Right cardiac atrium (tissue), 5 donors: Measurements from ENCODE around the gene PPY. TPM values are rescaled to one million over a fixed set of nuclear protein-coding genes. Genes with fewer than 3 reads are reported as not detected.
"Not testable (repeated sequence)": the region's sequence is repeated elsewhere in the genome, so short reads cannot be mapped to it uniquely, and the experiment has no call there.

Source experiments
- ATAC-seq, 2 donors: fragments of 200-7000 bp; cut with Tn5 transposase; one replicate each; pipeline versions ENCODE4 v1.8.0 to v1.9.1; 2020; ENCODE audit warnings: moderate library complexity in 2 of 2, mild to moderate bottlenecking in 1 of 2
- DNase-seq, 3 donors: peaks; one replicate each; pipeline ENCODE4 v3.0.0-alpha.2; 2020
- H3K27ac ChIP-seq: one replicate; pipeline ENCODE4 v1.5.1; 2013; ENCODE audit warnings: mild to moderate bottlenecking, low read length, control low read depth, moderate library complexity
- H3K27me3 ChIP-seq: one replicate; pipeline ENCODE4 v1.6.1; 2013; ENCODE audit not compliant: control insufficient read depth, insufficient read depth
- H3K4me1 ChIP-seq: one replicate; pipeline ENCODE4 v1.6.1; 2013; ENCODE audit warnings: low read length; ENCODE audit not compliant: control insufficient read depth, insufficient read depth
- H3K4me3 ChIP-seq: one replicate; pipeline ENCODE4 v1.5.1; 2013; ENCODE audit warnings: low read length, control low read depth
- H3K9me3 ChIP-seq: one replicate; pipeline ENCODE4 v1.6.1; 2013; ENCODE audit warnings: low read length; ENCODE audit not compliant: control insufficient read depth
- WGBS: extraction: QIAGEN DNeasy Blood & Tissue Kit; methylation state at CpG from one replicate; pipeline ENCODE4 v1.1.7; 2013; 5-methylcytosine and 5-hydroxymethylcytosine counted together
- intact Hi-C, 4 donors: fragments of 100-400 bp; cut with DNase I; formaldehyde crosslinking; loops; one replicate each; pipeline versions ENCODE4 v1.11.0 to v1.14.0; 2022 to 2023
- polyA plus RNA-seq: library from polyadenylated mRNA; stranded (reverse); fragments of 200-250 nt; gene quantifications from one replicate; pipeline ENCODE4 v1.2.3, GENCODE V29; 2013
- total RNA-seq, 4 donors: library from RNA; stranded (reverse); fragmentation: NEBNext Ultra II Directional; extraction: Animal tissue kit (Norgen Biotek cat#: 25700); gene quantifications; one replicate each; pipeline ENCODE4 v1.2.1, GENCODE V29; 2021
- donor health status: healthy with polysubstance abuse.
- donor health status: DM: no; HTN: yes; CAD: no.
- donor health status: DM: no; HTN: no; CAD: no.
- donor health status: DM: no; HTN: yes; CAD: no; lungs with severe emphysema.
- donor health status: DM: yes; HTN: yes; CAD: no.

The PPY gene
- total and polyA plus RNA-seq, 5 donors = not detected

DNA sequence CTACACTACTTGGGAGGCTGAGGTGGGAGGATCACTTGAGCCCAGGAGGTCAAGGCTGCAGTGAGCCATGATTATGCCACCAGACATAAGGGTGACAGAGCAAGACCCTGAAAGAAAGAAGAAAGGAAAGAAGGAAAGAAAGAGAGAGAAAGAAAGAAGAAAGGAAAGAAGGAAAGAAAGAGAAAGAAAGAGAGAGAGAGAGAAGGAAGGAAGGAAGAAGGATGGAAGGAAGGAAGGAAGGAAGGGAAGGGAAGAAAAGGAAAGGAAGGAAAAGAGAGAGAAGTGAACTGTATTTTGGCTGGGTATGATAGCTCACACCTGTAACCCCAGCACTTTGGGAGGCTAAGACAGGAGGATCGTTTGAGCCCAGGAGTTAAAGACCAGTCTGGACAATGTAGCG lies 35.8 kb upstream of the PPY start:
- Histone ChIP-seq H3K27me3 (no peaks in the 10 kb centered on the region), H3K9me3 (no peaks in the 10 kb centered on the region), H3K27ac (no peak overlapping the region), H3K4me3 (no peak overlapping the region), H3K4me1 (no peaks in the 10 kb centered on the region)
- no peak for ATAC-seq
- 81% methylated on average over 2 of the region's 2 CpGs for WGBS
- DNase-seq = no peak
- intact Hi-C loops = no loop called here

DNA sequence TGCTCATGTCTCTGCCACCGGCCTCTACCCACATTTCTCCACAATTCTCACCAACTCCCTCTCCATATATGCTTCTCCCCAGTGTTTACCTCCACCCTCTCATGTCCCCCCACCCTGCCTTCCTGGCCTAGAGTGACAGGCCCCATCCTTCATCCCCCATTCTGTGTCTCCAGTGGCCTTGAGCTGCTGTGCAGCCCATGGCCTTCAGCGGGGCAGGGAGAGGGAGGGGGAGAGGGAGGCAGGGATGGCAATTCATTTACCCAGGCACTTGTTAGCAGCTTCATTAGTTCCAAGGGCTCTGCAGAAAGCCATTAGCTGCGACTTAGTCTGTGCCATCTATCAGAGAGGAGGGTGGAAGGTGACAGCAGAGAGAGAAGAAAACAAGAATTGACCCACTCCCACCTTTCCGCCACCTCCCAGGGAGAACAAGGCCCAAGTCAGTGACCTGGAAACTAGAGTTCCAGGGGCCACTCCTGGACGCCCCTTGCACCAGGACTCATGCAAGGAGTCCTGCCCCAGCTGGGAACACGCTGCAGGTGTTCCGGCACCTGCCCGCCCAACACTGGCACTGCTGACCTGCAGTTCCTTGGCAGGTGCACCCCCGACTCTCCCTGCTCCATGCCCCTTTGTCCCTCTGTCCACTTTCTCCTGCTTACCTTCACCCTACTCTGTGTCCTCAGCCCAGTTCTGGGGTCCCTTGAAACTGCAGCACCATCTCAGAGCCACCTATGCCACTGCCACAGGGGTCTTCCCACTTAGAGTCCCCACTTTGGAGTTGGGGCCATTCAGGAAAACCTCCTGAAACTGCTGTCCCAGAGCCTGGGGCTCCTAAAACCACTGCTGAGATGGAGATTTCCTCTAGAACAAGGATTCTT lies 34.9 kb upstream of the PPY start:
- H3K27me3 ChIP-seq = no peaks in the 10 kb centered on the region
- H3K4me3 ChIP-seq = no peak overlapping the region
- no peaks in the 10 kb centered on the region for H3K4me1 ChIP-seq
- intact Hi-C loops = no loop called here
- DNase-seq = no peak
- ATAC-seq = no peak
- no peaks in the 10 kb centered on the region for H3K9me3 ChIP-seq
- no peak overlapping the region for H3K27ac ChIP-seq
- WGBS = 72% methylated on average over 9 of the region's 9 CpGs

DNA sequence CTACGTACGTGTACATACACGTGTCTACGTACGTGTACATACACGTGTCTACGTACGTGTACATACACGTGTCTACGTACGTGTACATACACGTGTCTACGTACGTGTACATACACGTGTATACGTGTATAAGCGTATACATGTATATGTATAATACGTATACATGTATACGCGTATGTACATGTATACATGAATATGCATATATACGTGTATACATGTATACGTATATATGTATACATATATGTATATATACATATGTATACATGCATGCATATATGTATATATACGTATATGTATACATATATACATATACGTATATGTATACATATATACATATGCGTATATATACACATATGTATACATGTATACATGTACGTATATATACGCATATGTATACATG lies 33.6 kb upstream of the PPY start:
- intact Hi-C loops = no loop called here
- WGBS = 89% methylated on average over 22 of the region's 27 CpGs

DNA sequence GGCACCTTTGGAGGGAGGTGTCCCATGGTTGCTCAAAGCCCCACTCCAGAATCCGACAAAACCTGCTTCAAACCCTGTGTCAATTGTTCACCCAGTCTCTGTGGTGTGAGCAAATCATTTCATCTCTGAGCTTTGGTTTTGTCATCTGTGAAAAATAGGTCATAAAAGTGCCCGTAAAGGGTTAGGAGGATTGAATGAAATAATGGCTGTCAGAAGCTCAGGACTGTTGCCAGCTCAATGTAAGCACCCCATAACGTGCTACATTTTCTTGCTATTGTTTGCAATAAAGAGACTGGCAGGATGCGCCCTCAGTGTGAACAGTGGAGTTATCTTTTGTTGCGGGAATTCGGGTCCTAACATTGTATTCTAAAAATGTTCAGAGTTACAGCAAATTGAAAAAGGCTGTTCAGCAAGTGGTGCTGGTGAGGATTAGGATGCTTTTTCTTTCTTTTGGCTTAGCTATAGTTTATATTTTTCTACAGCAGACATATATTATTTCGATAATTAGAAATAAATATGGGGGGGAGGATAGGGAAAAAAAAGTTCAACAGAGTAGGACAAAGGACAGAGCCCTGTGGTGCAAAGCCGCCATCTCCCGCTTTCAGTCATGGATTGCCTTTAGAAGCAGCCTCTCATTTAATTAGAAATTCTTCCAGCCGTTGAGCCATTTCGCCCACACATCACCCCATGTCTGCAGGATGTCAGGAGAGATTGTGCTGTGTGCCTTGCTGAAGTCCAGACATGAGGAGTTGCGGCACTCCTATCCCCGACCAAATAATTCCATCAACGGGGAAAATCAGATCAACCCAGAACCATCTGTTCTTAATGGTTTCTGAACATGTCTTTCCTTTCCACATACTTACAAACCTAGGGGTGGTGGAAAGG lies 32.3 kb upstream of the PPY start:
- Histone ChIP-seq H3K27ac (no peak overlapping the region), H3K4me3 (no peak overlapping the region), H3K27me3 (no peaks in the 10 kb centered on the region), H3K9me3 (no peaks in the 10 kb centered on the region), H3K4me1 (no peaks in the 10 kb centered on the region)
- 56% methylated on average over 14 of the region's 14 CpGs for WGBS
- DNase-seq (no peak), ATAC-seq (no peak)
- intact Hi-C loops = no loop called here

More for the DNA sequence above, 33.6 kb upstream of the PPY start:
- Histone ChIP-seq H3K4me3 (no peak overlapping the region), H3K27ac (no peak overlapping the region), H3K4me1 (no peaks in the 10 kb centered on the region), H3K27me3 (no peaks in the 10 kb centered on the region), H3K9me3 (no peaks in the 10 kb centered on the region)
- no peak for DNase-seq
- ATAC-seq = no peak

DNA sequence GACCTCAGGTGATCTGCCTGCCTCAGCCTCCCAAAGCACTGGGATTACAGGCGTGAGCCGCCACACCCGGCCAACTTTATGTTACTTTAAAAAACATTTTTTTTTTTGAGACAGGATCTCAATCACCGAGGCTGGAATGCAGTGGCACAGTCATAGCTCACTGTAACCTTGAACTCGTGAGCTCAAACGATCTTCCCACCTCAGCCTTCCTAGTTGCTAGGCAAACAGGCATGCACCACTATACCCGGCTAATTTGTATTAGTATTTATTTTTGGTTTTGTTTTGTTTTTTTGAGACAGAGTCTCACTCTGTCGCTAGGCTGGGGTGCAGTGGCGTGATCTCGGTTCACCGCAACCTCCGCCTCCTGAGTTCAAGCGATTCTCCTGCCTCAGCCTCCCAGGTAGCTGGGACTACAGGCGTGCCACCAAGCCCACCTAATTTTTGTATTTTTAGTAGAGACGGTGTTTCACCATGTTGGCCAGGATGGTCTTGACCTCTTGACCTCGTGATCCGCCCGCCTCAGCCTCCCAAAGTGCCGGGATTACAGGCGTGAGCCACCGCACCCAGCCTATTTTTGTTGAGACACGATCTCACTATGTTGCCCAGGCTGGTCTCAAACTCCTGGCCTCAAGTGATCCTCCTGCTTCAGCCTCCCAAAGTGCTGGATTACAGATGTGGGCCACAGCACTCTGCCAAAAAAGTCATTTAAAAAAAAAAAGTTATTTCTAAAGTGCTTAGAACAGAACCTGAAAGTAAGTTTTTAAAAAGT lies 30.4 kb upstream of the PPY start:
- intact Hi-C loops, H3K4me1 ChIP-seq, DNase-seq, H3K4me3 ChIP-seq, H3K9me3 ChIP-seq, H3K27me3 ChIP-seq, H3K27ac ChIP-seq, ATAC-seq: not testable (repeated sequence)
- WGBS = 90% methylated on average over 22 of the region's 22 CpGs

DNA sequence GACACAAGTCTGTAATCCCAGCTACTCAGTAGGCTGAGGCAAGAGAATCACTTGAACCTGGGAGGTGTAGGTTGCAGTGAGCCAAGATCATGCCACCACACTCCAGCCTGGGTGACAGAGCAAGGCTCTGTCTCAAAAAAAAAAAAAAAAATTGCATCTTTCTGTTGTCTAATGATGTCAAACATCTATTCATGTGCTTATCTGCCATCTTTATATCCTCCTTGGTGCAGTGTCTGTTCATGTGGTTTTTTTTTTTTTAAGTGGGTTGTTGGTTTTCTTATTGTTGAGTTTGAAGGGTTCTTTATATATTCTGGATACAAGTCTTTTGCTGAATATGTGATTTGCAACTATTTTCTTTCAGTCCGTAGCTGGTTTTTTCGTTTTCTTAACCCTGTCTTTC lies 29.2 kb upstream of the PPY start:
- H3K4me1 ChIP-seq, intact Hi-C loops, ATAC-seq, H3K27me3 ChIP-seq, DNase-seq, H3K4me3 ChIP-seq, H3K27ac ChIP-seq, H3K9me3 ChIP-seq: not testable (repeated sequence)
- 49% methylated on average over 2 of the region's 2 CpGs for WGBS

DNA sequence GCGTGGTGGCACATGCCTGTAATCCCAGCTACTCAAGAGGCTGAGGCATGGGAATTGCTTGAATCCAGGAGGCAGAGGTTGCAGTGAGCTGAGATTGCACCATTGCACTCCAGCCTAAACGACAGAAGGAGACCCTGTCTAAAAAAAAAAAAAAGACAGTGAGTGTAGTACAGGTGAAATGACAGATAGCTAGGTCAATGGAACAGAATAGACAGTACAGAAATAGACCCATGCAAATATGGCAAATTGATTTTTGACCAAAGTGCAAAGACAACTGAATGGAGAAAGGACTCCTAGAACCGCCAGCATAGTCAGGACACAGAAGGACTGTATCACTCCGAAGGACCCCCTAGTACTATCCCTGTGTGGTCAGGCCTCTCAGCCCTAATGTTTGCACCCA lies 28.1 kb upstream of the PPY start:
- H3K27me3 ChIP-seq = no peaks in the 10 kb centered on the region
- intact Hi-C loops = no loop called here
- H3K4me1 ChIP-seq = no peaks in the 10 kb centered on the region
- WGBS = 77% methylated on average over 4 of the region's 4 CpGs
- no peak overlapping the region for H3K4me3 ChIP-seq
- H3K27ac ChIP-seq = no peak overlapping the region
- ATAC-seq (no peak), DNase-seq (no peak)
- H3K9me3 ChIP-seq = no peaks in the 10 kb centered on the region

DNA sequence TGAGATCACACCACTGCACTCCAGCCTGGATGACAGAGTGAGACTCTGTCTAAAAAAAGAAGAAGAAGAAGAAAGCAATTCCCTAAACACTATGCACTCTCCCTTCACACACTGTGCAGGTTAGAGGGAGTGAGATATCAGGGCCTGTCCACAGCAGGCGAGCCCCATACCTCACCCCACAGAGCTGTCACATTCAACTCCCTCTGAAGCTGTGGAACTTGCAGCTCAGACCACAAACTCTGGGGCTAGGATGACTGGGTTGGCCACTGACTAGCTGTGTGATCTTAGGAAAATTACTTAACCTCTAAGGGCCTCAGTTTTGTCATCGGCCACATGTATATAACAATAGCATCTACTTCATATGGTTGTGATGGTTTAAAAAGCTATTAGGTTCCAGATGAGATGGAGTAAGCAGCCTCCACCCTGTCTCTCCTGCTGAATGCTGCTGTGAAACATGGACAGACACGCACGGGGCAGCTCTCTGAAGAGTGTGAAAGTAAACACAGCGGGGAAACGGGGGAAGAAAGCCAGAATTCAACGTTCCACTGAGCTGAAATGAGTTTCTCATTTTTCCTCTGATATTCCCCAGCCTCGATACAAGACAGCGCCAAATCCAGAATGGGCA lies 25.1 kb upstream of the PPY start:
- H3K27me3 ChIP-seq = no peaks in the 10 kb centered on the region

DNA sequence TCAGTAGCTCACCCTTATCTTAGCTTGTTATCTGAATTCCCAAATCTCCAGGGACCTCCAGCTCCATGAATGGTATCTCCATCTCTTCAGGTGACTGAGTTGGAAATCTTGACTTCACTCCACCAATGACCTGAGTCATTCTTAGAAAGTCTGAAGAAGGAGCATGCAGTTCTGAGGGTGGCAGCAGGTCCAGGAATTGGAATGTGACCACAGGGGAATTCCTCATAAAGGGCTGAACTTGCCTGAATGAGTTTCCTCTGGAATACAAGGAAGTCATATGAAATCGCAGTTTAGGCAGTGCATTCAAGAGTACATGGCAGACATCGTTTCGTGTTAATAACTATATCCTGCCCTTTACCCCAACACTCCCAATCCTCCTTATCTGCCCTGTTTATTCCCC lies 24.0 kb upstream of the PPY start:
- H3K27me3 ChIP-seq = no peaks in the 10 kb centered on the region
- H3K9me3 ChIP-seq = no peaks in the 10 kb centered on the region
- no peak overlapping the region for H3K27ac ChIP-seq
- WGBS = 59% methylated on average over 3 of the region's 3 CpGs
- DNase-seq = no peak
- no peak overlapping the region for H3K4me3 ChIP-seq
- intact Hi-C loops = no loop called here
- H3K4me1 ChIP-seq = no peaks in the 10 kb centered on the region
- ATAC-seq = no peak

More for the DNA sequence above, 25.1 kb upstream of the PPY start:
- 62% methylated on average over 9 of the region's 9 CpGs for WGBS
- DNase-seq (no peak), ATAC-seq (no peak)
- intact Hi-C loops = no loop called here
- H3K4me1 ChIP-seq = no peaks in the 10 kb centered on the region
- H3K27ac ChIP-seq = no peak overlapping the region
- no peaks in the 10 kb centered on the region for H3K9me3 ChIP-seq
- H3K4me3 ChIP-seq = no peak overlapping the region

DNA sequence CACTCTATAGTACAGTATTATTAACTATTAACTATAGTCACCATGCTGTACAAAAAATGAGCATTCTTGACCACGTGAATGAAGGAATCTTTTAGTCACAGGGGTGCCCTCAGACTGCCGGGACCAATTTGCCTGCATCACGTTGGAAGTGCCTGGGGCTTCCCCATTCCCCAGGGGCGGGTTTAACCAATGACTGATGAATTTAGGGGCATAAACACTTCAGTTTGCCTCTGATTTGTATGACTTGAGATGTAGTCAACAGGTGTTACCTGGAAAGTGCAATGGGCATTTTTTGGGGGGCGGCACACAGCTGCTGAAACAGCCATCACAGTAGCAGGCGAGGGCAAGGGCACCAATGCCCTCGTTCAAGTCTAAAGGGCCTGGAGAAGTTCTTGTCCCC lies 20.2 kb upstream of the PPY start:
- no peak for DNase-seq
- no peak overlapping the region for H3K4me3 ChIP-seq
- intact Hi-C loops = no loop called here
- no peaks in the 10 kb centered on the region for H3K4me1 ChIP-seq
- no peaks in the 10 kb centered on the region for H3K9me3 ChIP-seq
- no peak overlapping the region for H3K27ac ChIP-seq
- ATAC-seq = no peak
- H3K27me3 ChIP-seq = no peaks in the 10 kb centered on the region
- WGBS = 57% methylated on average over 7 of the region's 7 CpGs
